Neural crest cell (in vitro differentiated cells): ENCODE data around the gene MICAL3. TPM values are rescaled to one million over a fixed set of nuclear protein-coding genes. Genes with fewer than 3 reads are reported as not detected.
A peak's percentile ranks its signal among the peaks of the same experiment; 100 is the strongest.
"Not testable (repeated sequence)": the region's sequence is repeated elsewhere in the genome, so short reads cannot be mapped to it uniquely, and the experiment has no call there.

Experiments used
- DNase-seq: peaks from one replicate; pipeline ENCODE4 v3.0.0; 2021; ENCODE audit warnings: low read depth, mixed read lengths, low spot score
- H3K27ac Mint-ChIP-seq: one replicate; pipeline ENCODE4 v1.8.0; 2021; ENCODE audit warnings: mild to moderate bottlenecking, mixed read lengths; ENCODE audit not compliant: unreplicated experiment
- H3K27me3 Mint-ChIP-seq: 2 replicates; pipeline ENCODE4 v1.8.0; 2021; ENCODE audit warnings: low read depth, mild to moderate bottlenecking, mixed read lengths
- H3K36me3 Mint-ChIP-seq: 2 replicates; pipeline ENCODE4 v1.8.0; 2021; ENCODE audit warnings: low read depth, mild to moderate bottlenecking, mixed read lengths
- H3K4me1 Mint-ChIP-seq: 2 replicates; pipeline ENCODE4 v1.8.0; 2021; ENCODE audit warnings: mixed read lengths
- H3K4me3 Mint-ChIP-seq: one replicate; pipeline ENCODE4 v1.8.0; 2021; ENCODE audit warnings: mild to moderate bottlenecking, mixed read lengths
- H3K9me3 Mint-ChIP-seq: 2 replicates; pipeline ENCODE4 v1.8.0; 2021; ENCODE audit warnings: mixed read lengths
- CTCF ChIP-seq: fragments of 200-600 bp; sonication (generic); conservative IDR thresholded peaks from 2 replicates; pipeline ENCODE4 v1.5.0; 2021; ENCODE audit warnings: antibody characterized with exemption, mild to moderate bottlenecking
- total RNA-seq: library from RNA; stranded (reverse); gene quantifications from 2 replicates; pipeline ENCODE4 v1.2.1, GENCODE V29; 2021

MICAL3 gene
- total RNA-seq, 1 donor from 2014 or later, result 84.5 TPM

GRCh38 chr22:18031695-18032454, 7.5 kb upstream of the MICAL3 start:
- Mint-ChIP-seq H3K4me1 (no peaks in the 10 kb centered on the region), H3K27ac (no peak overlapping the region), H3K9me3 (no peaks in the 10 kb centered on the region), H3K4me3 (no peak overlapping the region), H3K36me3 (no peaks in the 10 kb centered on the region), H3K27me3 (peaks cover 26% of the 10 kb centered on the region)
- DNase-seq, result no peak
- no peak for TF ChIP-seq CTCF

DNA sequence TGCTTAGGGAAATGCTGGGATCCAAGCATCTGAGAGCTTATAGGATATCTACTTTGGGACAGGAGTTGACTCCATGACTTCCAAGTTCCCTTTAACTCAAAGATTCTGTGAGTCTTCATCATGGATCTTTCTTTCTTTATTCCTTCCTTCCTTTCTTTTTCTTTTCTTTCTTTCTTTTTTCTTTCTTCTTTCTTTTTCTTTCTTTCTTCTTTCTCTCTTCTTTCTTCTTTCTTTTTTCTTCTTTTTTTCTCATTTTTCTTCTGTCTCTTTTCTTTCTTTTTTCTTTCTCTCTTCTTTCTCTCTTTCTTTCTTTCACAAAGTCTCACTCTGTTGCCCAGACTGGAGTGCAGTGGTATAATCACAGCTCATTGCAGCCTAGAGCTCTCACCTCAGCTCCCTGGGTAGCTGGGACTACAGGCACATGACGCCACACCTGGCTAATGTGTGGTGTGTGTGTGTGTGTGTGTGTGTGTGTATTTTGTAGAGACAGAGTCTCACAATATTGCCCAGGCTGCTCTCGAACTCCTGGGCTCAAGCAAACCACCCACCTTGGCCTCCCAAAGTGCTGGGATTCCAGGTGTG, 5.4 kb upstream of the MICAL3 start:
- Mint-ChIP-seq H3K4me3 (no peak overlapping the region), H3K4me1 (peaks cover 5% of the 10 kb centered on the region), H3K27ac (no peak overlapping the region), H3K36me3 (no peaks in the 10 kb centered on the region), H3K9me3 (no peaks in the 10 kb centered on the region), H3K27me3 (peaks cover 44% of the 10 kb centered on the region)
- no peak for DNase-seq
- no peak for TF ChIP-seq CTCF

DNA sequence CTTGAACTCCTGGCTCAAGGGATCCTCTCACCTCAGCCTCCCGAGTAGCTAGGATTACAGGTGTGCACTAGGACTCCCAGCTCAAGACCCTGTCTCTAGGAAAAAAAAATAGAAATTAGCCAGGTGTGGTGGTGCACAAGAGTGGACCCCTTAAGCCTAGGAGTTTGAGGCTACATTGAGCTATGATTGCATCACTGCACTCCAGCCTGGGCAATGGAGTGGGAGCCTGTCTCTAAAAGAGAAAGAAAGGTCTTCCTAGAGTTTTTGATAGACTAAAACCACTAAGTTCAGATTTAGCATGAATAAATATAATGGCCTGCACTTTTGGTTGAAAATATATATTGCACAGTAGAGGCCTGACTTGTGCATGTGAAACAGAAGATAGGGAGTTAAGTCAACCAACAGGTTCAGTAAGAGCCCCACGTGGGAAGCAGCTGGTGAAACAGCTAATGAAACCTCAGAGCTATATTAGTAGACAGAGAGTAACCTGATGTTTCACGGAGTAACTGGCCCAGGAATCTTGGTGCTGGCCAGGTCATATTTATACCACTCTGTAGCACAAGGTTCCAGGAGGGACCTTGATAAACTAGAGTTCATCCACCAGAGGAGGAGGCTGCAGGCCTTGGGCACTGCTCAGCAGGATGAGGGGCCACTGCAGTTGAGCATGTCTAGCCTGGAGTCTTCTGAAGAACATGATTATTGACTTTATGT, 4.6 kb upstream of the MICAL3 start:
- H3K36me3 Mint-ChIP-seq, result no peaks in the 10 kb centered on the region
- no peaks in the 10 kb centered on the region for H3K9me3 Mint-ChIP-seq
- no peak for DNase-seq
- H3K27ac Mint-ChIP-seq, result no peak overlapping the region
- no peak for TF ChIP-seq CTCF
- no peak overlapping the region for H3K4me3 Mint-ChIP-seq
- peaks cover 49% of the 10 kb centered on the region for H3K27me3 Mint-ChIP-seq
- H3K4me1 Mint-ChIP-seq, result peaks cover 9% of the 10 kb centered on the region

DNA sequence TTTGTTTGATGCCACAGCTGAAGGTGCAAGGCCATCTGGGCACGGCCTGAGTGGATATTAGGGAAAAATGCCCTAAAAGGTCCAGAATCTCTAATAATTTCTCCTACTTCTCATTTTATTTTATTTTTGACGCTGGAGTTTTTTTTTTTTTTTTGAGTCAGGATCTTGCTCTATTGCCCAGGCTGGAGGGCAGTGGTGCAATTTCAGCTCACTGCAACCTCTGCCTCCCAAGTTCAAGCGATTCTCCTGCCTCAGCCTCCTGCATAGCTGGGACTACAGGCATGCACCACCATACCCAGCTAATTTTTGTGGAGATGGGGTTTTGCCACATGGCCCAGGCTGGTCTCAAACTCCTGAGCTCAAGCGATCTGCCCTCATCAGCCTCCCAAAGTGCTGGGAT, 1.5 kb upstream of the MICAL3 start:
- H3K27ac Mint-ChIP-seq, H3K36me3 Mint-ChIP-seq, H3K9me3 Mint-ChIP-seq, DNase-seq: not testable (repeated sequence)
- H3K27me3 Mint-ChIP-seq, result peaks cover 78% of the 10 kb centered on the region
- peaks cover 22% of the 10 kb centered on the region for H3K4me1 Mint-ChIP-seq
- peak overlapping the region; percentile 21 for H3K4me3 Mint-ChIP-seq

DNA sequence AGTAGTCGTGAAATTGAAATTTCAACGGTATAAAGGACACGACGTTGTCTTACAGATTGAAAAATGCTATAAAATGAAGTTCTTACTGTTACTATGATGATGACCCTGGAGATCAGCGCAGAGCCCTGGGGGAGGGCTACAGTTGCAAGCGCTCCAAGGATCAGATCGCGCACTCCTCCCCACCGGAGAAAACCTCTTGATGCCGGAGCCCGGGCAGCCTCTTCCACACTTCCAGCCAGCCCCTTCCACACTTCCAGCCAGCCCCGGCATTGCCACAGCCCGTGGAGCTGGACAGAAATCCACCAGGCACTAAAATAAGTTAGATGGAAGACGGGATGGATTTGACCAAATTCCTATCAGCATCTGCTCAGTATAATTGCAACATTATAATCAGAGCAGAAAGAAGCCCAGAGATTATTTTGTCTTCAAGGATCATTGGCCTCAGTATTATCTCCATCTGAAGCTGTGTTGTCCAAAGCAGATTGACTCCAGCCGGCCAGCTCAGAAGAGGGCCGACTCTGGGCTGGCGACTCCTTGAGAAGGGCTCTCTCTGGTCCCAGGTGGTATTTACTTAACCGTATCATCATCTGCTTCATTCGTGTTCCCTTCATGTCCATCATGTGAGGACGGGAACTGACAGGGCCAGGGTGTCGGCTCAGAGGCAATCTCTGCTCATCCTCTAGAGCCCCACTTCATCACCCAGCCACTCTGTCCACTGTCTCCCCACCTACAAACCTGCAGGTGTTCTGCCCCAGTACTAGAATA, 777 bp upstream of the MICAL3 start:
- Mint-ChIP-seq H3K4me1 (peaks cover 22% of the 10 kb centered on the region), H3K27ac (no peak overlapping the region)

More for the DNA sequence above, 777 bp upstream of the MICAL3 start:
- no peak for TF ChIP-seq CTCF
- Mint-ChIP-seq H3K36me3 (no peaks in the 10 kb centered on the region), H3K9me3 (no peaks in the 10 kb centered on the region), H3K27me3 (peaks cover 76% of the 10 kb centered on the region), H3K4me3 (peak overlapping the region; percentile 90)
- no peak for DNase-seq
